Keratinocyte (primary cell): Measurements from ENCODE around the gene LAMA3.

Experiments
- CTCF ChIP-seq, 3 experiments: IDR thresholded peaks in 1 of 3; conservative IDR thresholded peaks in 1 of 3; optimal IDR thresholded peaks in 1 of 3; 2 replicates in 2 of 3; 3 replicates in 1 of 3; pipeline versions ENCODE3 to v1.5.1; 2011; ENCODE audit warnings: low read length in 3 of 3, mild to moderate bottlenecking in 3 of 3, moderate library complexity in 2 of 3, control low read depth in 1 of 3, inconsistent platforms in 1 of 3; ENCODE audit not compliant: insufficient read depth in 2 of 3; ENCODE audit errors: extremely low read depth in 1 of 3
- EZH2 ChIP-seq: IDR thresholded peaks from one replicate; pipeline ENCODE4 v1.6.1; 2012; ENCODE audit warnings: inconsistent platforms, mild to moderate bottlenecking, low read length, moderate library complexity

- no peak for TF ChIP-seq CTCF (optimal IDR thresholded peaks at IDR 0.05 in 1 of 3, IDR thresholded peaks at IDR 0.05 in 1 of 3, conservative IDR thresholded peaks at IDR 0.05 in 1 of 3; ENCODE audit: extremely low read depth in 1 of 3, insufficient read depth in 2 of 3, low read length in 3 of 3)
- no peak for TF ChIP-seq EZH2
Observed at GRCh38 chr18:23935804-23936203, 246.6 kb downstream of the LAMA3 start.
